GM11168 (cell line): ENCODE measurements around the gene AREL1.

Experiments
- in situ Hi-C: fragments of 300-500 bp; cut with MboI; formaldehyde crosslinking; loops from one replicate; pipeline ENCODE4 v1.12.0; 2022; ENCODE audit warnings: low sequenced_read_pairs; ENCODE audit not compliant: unreplicated experiment

AREL1 gene

DNA sequence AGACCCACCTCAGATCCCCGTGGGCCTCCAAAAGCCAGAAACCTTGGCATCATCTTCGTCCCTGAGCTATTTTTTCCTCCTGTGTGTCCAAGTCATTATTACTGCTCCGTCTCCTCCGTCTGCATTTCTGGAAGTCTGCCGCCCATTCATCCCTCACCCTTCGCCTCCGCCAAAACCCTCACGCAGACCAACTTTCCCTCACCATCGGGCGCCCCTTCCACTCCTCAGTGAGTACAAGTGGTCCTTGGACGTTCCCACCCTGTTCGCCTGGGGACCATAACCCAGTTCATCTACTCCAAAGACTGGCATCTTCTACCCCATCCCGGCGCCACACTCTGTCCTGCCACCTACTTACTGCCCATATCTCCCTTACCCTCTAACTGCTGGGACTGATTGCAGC lies 97.1 kb downstream of the AREL1 start:
- in situ Hi-C loops: no loop called here

GRCh38 chr14:74614508-74615495 lies 98.1 kb downstream of the AREL1 start:
- in situ Hi-C loops: no loop called here

- in situ Hi-C loops: no loop called here
Measured at GRCh38 chr14:74613211-74613914, 99.5 kb downstream of the AREL1 start.

- in situ Hi-C loops: no loop called here
Measured at GRCh38 chr14:74612350-74613021, 100.4 kb downstream of the AREL1 start.

- in situ Hi-C loops: no loop called here
Measured at GRCh38 chr14:74611650-74612349, 101.1 kb downstream of the AREL1 start, which contains the start of gene LTBP2. Gene LTBP2, minus strand, starts transcription at chr14:74612237. Its CDS starts 293 bp downstream, at chr14:74611944.
